GM18873 (cell line): ENCODE measurements around the gene RRP12.

ENCODE experiments used
- ATAC-seq: cut with Tn5 transposase; IDR thresholded peaks from one replicate; pipeline ENCODE4 v1.9.1; 2021; ENCODE audit warnings: mild to moderate bottlenecking, moderate library complexity, moderate number of reproducible peaks; ENCODE audit not compliant: unreplicated experiment, low FRiP score

RRP12 gene

DNA sequence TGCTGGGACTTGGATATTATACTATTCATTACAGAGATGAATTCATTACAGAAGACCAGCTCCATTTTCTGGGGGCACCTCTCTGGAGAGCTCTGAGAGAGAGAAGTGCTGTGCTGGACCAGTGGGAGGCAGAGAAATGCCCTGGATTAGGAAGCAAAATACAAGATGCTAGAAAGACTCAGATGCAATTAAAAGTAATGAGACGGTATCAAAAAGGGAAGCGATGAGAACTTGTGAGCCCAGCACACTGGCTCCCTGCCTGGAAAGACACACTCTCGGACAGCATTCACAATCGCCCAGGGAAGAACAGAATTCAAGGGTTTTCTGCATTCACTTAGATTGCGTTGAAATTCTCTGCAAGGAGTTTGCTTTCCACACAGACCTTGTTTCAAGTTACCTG lies 63.1 kb downstream of the RRP12 start:
- ATAC-seq, result no peak

GRCh38 chr10:97336942-97337831 lies 64.0 kb downstream of the RRP12 start:
- no peak for ATAC-seq

DNA sequence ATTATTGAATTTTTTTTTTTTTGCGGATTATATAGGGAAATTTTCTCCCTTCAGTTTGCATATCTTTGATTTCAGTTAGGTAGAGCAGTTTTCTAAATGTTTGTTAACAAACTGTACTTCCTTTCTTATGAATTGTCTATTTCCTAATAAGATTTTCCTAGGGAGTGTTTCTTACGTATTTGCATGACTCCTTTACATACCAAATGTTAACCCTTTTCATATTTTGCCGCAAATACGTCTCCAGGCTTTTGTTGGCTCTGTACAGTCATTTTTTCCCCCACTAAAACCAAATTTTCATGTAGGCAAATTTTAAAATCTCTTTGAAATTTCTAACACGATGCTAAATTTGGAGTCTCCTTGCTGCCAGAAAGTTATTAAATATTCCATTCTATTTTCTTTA lies 64.7 kb downstream of the RRP12 start:
- ATAC-seq, result no peak

- ATAC-seq, result no peak
Measured at GRCh38 chr10:97336006-97336405, 65.1 kb downstream of the RRP12 start.

DNA sequence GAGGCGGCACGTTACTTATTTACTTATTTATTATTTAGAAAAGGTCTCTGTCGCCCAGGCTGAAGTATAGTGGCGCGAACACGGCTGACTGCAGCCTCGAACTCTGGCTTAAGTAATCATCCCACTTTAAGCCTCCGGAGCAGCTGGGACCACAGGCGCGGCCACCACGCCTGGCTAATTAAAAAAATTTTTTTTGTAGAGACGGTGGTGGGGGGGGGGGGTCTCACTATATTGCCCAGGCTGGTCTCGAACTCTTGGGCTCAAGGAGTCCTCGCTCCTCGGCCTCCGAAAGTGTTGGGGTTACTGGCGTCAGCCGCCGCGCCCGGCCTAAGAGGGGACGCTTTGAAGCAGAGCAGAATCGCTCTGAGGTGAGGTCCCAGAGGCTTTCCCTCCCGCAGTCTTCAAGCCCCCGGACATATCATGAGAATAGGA lies 65.9 kb downstream of the RRP12 start:
- no peak for ATAC-seq

- peak; percentile 76 for ATAC-seq
Measured at GRCh38 chr10:97334370-97335175, 66.6 kb downstream of the RRP12 start, which contains the start of gene FRAT2. Gene FRAT2, minus strand, starts transcription at chr10:97334729. Its CDS starts 157 bp downstream, at chr10:97334572.

DNA sequence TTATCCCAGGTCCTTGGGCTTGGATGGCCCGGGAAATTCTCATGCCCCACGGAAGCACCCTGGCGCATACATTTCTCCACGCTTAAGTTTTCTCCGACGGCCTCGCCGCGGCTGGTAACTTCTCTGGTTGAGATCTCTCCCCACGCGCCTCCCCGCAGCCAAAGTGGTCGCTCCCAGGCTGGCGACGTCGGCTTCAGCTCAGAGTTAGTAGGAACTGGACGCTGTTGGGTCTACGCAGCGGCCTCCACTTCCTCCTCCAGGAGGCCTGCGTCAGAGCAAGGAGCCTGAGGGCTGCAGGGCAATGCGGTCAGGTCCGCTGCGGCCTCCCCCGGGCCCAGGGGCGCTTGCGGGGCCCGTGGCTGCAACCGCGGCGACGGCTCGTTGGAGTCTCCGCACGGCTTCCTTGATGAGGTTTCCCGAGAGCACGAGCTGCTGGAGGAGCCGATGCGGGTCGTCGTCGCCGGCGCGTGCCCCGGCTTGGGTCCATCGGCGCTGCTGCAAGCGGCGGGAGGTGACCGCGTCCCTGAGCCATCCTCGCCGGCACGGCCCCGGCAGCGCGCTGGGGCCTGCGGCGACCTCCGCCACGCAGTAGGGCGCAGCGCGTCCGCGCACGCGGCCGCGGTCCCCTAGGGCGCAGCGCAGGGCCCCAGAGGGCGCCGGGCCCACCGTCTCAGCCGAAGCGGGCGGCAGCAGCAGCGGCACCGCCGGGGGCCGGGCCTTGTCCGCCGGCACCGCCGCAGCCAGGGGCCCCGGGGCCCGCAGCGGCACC lies 67.4 kb downstream of the RRP12 start:
- no peak for ATAC-seq

DNA sequence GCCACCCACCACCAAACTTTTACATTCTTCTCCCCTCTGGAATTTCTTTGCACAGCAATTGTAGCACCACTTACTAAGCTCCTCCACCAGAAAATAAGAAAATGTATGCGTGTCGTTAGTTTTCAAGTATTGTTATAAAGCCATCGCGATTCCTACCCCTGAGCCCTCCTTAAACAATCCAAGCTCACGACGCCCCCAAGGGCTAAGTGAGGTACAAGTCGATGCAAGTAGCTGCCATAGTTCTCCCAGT lies 67.9 kb downstream of the RRP12 start:
- ATAC-seq, result no peak

DNA sequence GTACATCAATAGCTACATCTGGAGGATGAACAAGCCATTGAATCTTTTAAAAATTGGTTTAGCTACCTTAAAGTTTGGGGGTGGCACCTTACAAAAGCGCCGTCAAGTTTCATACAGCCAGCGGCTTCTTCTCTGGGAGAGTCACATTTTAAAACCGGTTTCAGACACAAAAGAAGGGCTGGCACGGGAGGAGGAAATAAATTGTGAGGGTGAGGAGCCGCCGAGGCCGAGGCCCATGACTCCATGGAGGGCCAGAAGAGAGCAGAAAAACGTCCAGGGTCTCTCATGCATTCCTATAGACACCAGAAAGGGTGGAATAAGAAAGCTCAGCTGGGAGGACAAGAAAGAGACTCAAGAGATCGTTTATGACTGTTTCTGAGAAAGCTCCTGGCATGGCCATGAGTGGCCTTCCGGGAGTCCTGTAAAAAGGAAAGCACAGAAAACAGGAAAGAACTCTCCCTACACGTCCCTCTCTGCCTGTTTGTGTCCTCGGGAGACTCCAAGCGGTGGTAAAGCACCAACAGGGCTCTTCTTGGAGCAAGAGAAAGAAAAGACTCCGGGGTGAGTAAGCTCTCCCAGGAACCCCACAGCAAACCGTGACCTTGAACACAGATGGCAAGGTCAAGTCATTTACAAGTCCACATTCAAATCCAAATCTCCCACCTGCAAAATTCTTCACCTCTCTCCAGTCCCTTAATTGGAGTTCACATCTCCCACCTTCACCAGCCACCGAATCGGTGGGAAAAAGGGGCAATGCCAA lies 68.4 kb downstream of the RRP12 start:
- ATAC-seq, result no peak

- ATAC-seq, result no peak
Measured at GRCh38 chr10:97331153-97331703, 69.9 kb downstream of the RRP12 start.

DNA sequence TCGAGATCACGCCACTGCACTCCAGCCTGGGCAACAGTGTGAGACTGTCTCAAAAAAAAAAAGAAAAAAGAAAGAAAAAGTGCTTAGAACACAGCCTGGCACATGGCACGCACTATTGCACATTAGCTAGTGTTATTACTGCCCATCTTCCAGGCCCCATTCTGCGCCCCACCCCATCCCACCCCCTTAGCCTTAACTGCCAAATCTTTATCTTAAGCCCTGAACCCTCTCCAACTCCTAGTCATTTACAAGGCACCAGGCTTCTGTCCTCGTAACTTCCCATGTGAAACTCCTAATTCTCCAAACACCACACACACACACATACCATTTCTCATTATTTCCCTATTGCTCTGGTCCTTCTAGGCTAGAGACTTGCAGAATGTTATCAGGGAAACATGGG lies 71.4 kb downstream of the RRP12 start:
- no peak for ATAC-seq

DNA sequence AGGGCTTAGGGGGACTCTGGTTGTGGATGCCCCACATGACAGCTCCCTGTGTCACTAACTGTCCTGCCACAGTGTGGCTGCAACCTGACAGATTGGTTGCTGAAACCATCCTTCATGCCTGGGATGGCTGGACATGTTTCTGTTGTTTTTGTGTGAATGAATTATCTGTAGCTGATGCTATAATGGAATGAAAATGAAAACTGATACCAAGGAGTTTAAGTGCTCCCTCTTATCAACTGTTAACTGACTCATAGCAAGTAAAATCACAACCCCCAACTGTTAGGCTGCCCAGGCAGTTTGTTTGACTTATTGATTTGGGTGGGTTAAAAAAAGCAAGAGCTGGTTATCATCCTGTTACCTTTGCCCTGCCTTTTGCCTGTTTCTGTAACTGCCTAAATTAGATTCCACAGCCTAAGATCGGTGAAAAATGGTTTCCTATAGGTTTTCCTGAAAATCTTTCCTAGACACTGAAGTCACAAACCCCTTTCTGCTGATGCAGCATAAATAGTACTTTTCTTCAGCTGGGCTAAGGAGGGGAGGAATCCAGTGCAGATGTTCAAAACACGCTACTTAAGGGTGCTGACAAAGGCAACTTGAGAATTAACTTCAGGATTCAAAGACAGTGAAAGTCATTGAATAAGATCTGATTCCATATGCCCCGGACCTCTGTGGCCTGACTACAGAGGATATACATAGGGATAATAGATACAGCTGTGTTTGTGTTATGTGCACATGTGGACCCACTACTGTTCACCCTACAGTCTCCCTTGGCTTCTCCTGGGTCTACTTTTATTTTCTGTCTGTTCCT lies 72.3 kb downstream of the RRP12 start:
- ATAC-seq, result no peak

- no peak for ATAC-seq
Measured at GRCh38 chr10:97327348-97328294, 73.5 kb downstream of the RRP12 start.

DNA sequence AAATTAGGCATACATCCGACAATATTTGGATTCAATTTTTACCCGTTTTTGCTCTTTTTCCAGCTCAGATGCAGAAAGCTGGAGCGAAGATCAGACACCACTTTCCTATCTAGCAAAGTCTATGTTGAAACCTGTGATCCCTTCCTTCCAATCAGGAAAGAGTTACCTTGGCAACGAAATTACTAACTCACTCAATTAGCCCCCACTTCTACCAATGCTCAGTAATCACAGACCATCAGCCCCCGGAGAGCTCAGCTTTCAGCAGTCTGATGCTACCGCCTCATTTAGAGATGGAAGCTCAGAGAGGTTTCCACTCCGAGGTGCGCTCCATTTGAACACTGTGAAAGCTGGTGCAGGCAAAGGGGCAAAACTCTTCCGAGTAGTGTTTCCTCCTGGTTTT lies 75.4 kb downstream of the RRP12 start:
- ATAC-seq, result no peak

GRCh38 chr10:97323501-97323900 lies 77.6 kb downstream of the RRP12 start:
- no peak for ATAC-seq

GRCh38 chr10:97321804-97322190 lies 79.3 kb downstream of the RRP12 start:
- no peak for ATAC-seq

DNA sequence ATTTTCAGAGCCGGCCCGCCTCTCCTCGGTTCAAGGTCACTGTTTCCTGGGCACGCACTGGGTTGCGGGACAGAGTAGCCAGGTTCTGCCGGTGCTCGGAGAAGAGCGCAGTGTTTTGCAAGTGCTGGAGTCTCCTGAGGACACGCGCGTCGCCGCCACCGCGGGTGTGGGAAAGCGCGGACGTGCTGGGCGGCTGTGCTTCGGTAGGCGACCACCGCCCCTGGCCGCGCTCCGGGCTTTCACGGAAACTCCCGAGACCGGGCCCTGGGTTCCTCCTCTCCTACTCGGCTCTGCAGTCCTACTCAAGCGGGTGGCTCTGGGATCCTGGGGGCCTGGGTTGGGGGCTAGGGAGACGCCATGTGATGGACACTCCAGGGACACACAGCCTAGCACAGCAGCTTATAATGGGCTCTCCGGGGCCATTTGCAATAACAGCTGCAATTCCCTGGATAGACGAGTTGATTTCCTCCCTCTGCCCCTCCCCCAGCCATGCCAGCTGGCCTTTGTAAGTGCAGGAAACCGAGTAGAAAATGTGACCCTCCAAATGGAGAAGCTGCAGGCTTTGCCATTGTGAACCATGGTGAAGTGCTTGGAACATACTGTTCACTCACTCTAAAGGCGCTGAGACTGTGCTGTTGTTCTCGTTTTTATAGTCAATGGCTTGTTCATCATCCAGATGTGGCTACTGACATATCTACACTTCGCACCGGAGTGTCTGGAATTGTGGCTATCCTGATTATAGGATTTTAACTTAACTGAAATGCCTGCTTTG lies 79.9 kb downstream of the RRP12 start:
- no peak for ATAC-seq
